Heart right ventricle (tissue), 16 donors: ENCODE results near the gene ZNF692. TPM values are rescaled to one million over a fixed set of nuclear protein-coding genes. Genes with fewer than 3 reads are reported as not detected.
"Not testable (repeated sequence)": the region's sequence is repeated elsewhere in the genome, so short reads cannot be mapped to it uniquely, and the experiment has no call there.

ENCODE experiments used
- ATAC-seq, 8 donors: fragments of 200-7000 bp; cut with Tn5 transposase; one replicate each; pipeline ENCODE4 v1.9.1; 2020; ENCODE audit warnings: mild to moderate bottlenecking in 8 of 8, moderate library complexity in 8 of 8, moderate number of reproducible peaks in 1 of 8
- DNase-seq, 2 donors: peaks; one replicate each; pipeline ENCODE4 v3.0.0-alpha.2; 2020
- H3K27ac ChIP-seq, 10 donors: fragments of 200-600 bp; sonication (generic) in 2 of 10; one replicate each; pipeline versions ENCODE4 v1.5.0 to v1.8.0; 2020 to 2022; ENCODE audit warnings: mild to moderate bottlenecking in 3 of 10
- H3K27me3 ChIP-seq, 7 donors: fragments of 200-600 bp; one replicate each; pipeline ENCODE4 v1.8.0; 2021 to 2022; ENCODE audit warnings: mild to moderate bottlenecking in 2 of 7
- H3K36me3 ChIP-seq, 9 donors: fragments of 200-600 bp; sonication (generic) in 1 of 9; one replicate each; pipeline versions ENCODE4 v1.5.0 to v1.8.0; 2020 to 2022; ENCODE audit warnings: mild to moderate bottlenecking in 2 of 9
- H3K4me1 ChIP-seq, 9 donors: fragments of 200-600 bp; sonication (generic) in 1 of 9; one replicate each; pipeline versions ENCODE4 v1.5.0 to v1.8.0; 2020 to 2022; ENCODE audit warnings: mild to moderate bottlenecking in 4 of 9
- H3K4me3 ChIP-seq, 10 donors: fragments of 200-600 bp; sonication (generic) in 2 of 10; one replicate each; pipeline versions ENCODE4 v1.5.0 to v1.8.0; 2020 to 2022; ENCODE audit warnings: mild to moderate bottlenecking in 7 of 10, moderate library complexity in 2 of 10
- H3K9me3 ChIP-seq, 11 donors: fragments of 200-600 bp in 10 of 11; sonication (generic) in 2 of 11; one replicate each; pipeline versions ENCODE4 v1.5.0 to v1.8.0; 2013 to 2022; ENCODE audit warnings: mild to moderate bottlenecking in 2 of 11, control low read depth in 1 of 11, moderate library complexity in 1 of 11
- WGBS, 2 donors: extraction: QIAGEN DNeasy Blood & Tissue Kit; methylation state at CpG; one replicate each; pipeline ENCODE4 v1.1.7; 2013; ENCODE audit warnings: inconsistent platforms in 1 of 2; 5-methylcytosine and 5-hydroxymethylcytosine counted together
- intact Hi-C, 10 donors: fragments of 100-400 bp; cut with DNase I; formaldehyde crosslinking; loops; one replicate each; pipeline versions ENCODE4 v1.11.1 to v1.14.2; 2022
- polyA plus RNA-seq, 2 donors: library from polyadenylated mRNA; stranded (reverse); fragments of 200-250 nt; gene quantifications; one replicate each; pipeline ENCODE4 v1.2.3, GENCODE V29; 2013
- total RNA-seq, 10 donors: library from RNA; stranded (reverse); fragmentation: NEBNext Ultra II Directional in 3 of 10; extraction: Animal tissue kit (Norgen Biotek cat#: 25700) in 3 of 10; gene quantifications; one replicate each; pipeline versions ENCODE4 v1.2.1 to v1.2.4, GENCODE V29; 2021 to 2023
- TF ChIP-seq, protein P1 (sequence below), 9 donors: fragments of 200-600 bp; sonication (generic) in 2 of 9; IDR thresholded peaks; one replicate each; pipeline versions ENCODE4 v1.5.0 to v1.8.0; 2021 to 2022; ENCODE audit warnings: antibody characterized with exemption in 9 of 9, mild to moderate bottlenecking in 5 of 9, moderate library complexity in 1 of 9
- donor health status: Arrhythmogenic right ventricular cardiomyopathy.
- donor health status: ischemic (EF 13 %, LVEDD 7.1; RV severe dilation, severe dysfunction).
- donor health status: healthy with polysubstance abuse.
- donor health status: DM: no; HTN: yes; CAD: no.
- donor health status: DM: no; HTN: no; CAD: no.
- donor health status: ischemic (EF 25% LVEDD 6.9; RV normal size, moderate dysfunction).
- donor health status: ischemic (EF 25% LVEDD 5.7; RV mildly dilated, moderate dysfunction).
- donor health status: healthy.
- donor health status: DM: yes; HTN: yes; CAD: no.
- donor health status: Ischemic cardiomyopathy.
- donor health status: ischemic (EF 35%, LVEDD 5.7; RV mildly dilated, moderate dysfunction).
- donor health status: nonischemic (EF 11% LVEDD 7.7; RV severe dilation, severe dysfunction).
- donor health status: DM: yes; HTN: yes; CAD: no.
- donor health status: PGD.
- donor health status: ischemic (EF 29% LVEDD 5.4; RV normal size, mild dysfunction).
- donor health status: nonischemic (EF 23%, LVEDD 6.1; RV moderate dilation, normal function).

ZNF692 gene
- total and polyA plus RNA-seq, 12 donors = 7.1 to 102 (median 12.5) TPM

- DNase-seq (no peak), ATAC-seq (no peak)
- H3K4me1 ChIP-seq = peaks cover 0 to 7% (median 0%) of the 10 kb centered on the region in 9 donors
- H3K27me3 ChIP-seq = no peaks in the 10 kb centered on the region
- no peaks in the 10 kb centered on the region for H3K9me3 ChIP-seq
- 72 to 73% methylated on average over 1 of the region's 1 CpG for WGBS, 2 donors
- H3K4me3 ChIP-seq = no peak overlapping the region
- H3K27ac ChIP-seq = no peak overlapping the region
- no peaks in the 10 kb centered on the region for H3K36me3 ChIP-seq
- intact Hi-C loops = no loop called here
- TF ChIP-seq, protein P1, sequence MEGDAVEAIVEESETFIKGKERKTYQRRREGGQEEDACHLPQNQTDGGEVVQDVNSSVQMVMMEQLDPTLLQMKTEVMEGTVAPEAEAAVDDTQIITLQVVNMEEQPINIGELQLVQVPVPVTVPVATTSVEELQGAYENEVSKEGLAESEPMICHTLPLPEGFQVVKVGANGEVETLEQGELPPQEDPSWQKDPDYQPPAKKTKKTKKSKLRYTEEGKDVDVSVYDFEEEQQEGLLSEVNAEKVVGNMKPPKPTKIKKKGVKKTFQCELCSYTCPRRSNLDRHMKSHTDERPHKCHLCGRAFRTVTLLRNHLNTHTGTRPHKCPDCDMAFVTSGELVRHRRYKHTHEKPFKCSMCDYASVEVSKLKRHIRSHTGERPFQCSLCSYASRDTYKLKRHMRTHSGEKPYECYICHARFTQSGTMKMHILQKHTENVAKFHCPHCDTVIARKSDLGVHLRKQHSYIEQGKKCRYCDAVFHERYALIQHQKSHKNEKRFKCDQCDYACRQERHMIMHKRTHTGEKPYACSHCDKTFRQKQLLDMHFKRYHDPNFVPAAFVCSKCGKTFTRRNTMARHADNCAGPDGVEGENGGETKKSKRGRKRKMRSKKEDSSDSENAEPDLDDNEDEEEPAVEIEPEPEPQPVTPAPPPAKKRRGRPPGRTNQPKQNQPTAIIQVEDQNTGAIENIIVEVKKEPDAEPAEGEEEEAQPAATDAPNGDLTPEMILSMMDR (IDR thresholded peaks at IDR 0.05) = no peak
Measured at GRCh38 chr1:248884632-248885295, 25.9 kb upstream of the ZNF692 start.

DNA sequence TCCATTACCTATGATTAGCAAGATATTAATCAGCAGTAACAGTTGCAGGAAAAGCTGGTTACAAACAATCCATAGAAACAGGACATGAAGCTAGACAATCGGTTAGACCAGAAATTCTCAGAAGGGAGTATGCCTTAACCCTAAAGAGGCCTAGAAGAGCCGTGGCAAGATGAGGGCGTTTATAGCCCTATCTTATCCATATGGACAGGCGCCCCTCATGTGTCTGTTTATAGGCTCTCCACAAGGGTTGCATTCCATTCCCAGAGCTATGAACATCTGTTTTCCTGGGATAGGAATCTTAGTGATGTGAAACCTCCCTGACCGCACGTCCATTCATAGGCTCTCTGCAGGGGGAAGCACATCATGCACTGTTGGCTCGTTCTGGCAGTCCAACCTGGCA is 23.5 kb upstream of the ZNF692 start:
- H3K27me3 ChIP-seq, H3K9me3 ChIP-seq, DNase-seq, intact Hi-C loops, ATAC-seq, H3K27ac ChIP-seq, H3K4me3 ChIP-seq, H3K4me1 ChIP-seq, H3K36me3 ChIP-seq: not testable (repeated sequence)
- 39 to 55% methylated on average over 7 of the region's 7 CpGs for WGBS, 2 donors

DNA sequence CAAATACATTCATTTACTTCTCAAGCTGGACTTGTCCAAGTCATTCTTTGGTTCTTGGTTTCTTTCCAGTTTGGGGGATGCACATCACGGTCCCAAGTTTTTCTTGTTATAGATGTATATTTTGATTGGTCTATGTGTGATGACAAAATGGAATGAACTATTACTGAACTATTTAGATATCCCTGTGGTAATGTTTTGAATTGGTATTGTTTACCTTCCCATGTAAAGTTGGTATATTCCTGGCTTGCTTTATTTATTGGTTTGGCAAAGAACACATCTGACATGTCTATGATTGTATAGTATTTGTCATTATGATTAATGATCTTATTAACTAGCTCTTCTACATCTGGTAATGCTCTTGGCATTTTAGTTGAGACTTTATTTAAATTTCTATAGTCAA is 22.4 kb upstream of the ZNF692 start:
- ATAC-seq = no peak
- TF ChIP-seq, protein P1 (IDR thresholded peaks at IDR 0.05) = no peak
- 89% methylated on average over 1 of the region's 1 CpG for WGBS, 2 donors

DNA sequence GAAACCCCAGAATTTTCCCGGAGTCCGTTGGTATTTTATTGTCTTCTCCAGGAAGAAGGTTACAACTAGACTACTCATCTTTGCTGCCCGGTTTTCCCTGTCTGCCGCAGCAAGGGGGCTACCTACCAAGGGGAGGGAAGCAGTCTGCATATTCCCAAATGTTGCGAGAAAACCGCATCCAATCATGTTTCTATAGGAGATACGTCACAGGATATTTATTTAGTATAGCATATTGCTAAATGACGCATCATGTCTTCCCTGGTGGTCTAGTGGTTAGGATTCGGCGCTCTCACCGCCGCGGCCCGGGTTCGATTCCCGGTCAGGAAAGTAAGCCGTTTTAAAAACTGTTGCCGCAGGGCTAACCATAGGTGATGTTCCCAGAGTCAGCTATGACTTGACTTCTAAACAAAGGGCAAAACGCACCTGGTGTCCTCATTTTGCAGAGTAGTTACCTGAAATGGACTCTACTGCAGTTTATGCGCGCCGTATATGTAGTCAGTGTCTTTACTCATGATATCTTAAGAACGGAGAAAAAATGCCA is 15.2 kb upstream of the ZNF692 start:
- Histone ChIP-seq H3K27ac (peak overlapping the region in 9 of 10 donors; percentile 91 to 98 (median 93)), H3K4me1 (peaks cover 0 to 12% (median 3%) of the 10 kb centered on the region in 9 donors), H3K36me3 (no peaks in the 10 kb centered on the region), H3K9me3 (no peaks in the 10 kb centered on the region), H3K4me3 (peak overlapping the region; percentile 34 to 81 (median 70)), H3K27me3 (no peaks in the 10 kb centered on the region)
- WGBS, 2 donors = 1 to 3% methylated on average over 23 of the region's 23 CpGs
- peak; percentile 79 to 90 (median 84) for ATAC-seq
- peak; percentile 68 to 73 for DNase-seq
- intact Hi-C loops = loop anchor here in 2 of 10 donors (1.0 to 2.0 kb wide), 2 partner anchors 33 to 48 kb away; partner anchors contain the start of gene PGBD2 (in 2 of the 2)
- TF ChIP-seq, protein P1 (IDR thresholded peaks at IDR 0.05) = peak in 1 of 9 donors; percentile 7

More for the DNA sequence above, 22.4 kb upstream of the ZNF692 start:
- intact Hi-C loops = no loop called here
- Histone ChIP-seq H3K36me3 (no peaks in the 10 kb centered on the region), H3K9me3 (no peaks in the 10 kb centered on the region), H3K27ac (no peak overlapping the region), H3K4me3 (no peak overlapping the region), H3K4me1 (peaks cover 0 to under 1% (median 0%) of the 10 kb centered on the region in 9 donors), H3K27me3 (no peaks in the 10 kb centered on the region)
- DNase-seq = no peak
